Hepatocyte (in vitro differentiated cells): ENCODE data around the gene SEBOX.

Source experiments
- EZH2 ChIP-seq: fragments of 200-600 bp; sonication (generic); IDR thresholded peaks from 2 replicates; pipeline ENCODE4 v1.6.1; 2016; ENCODE audit warnings: antibody characterized with exemption, mild to moderate bottlenecking, borderline replicate concordance
- EZH2phosphoT487 ChIP-seq: fragments of 200-600 bp; sonication (generic); IDR thresholded peaks from one replicate; pipeline ENCODE4 v1.6.1; 2018; ENCODE audit warnings: antibody characterized with exemption, mild to moderate bottlenecking, low read depth, moderate library complexity; ENCODE audit not compliant: unreplicated experiment, severe bottlenecking
- TF ChIP-seq, protein P1 (sequence below): fragments of 200-600 bp; sonication (generic); IDR thresholded peaks from 2 replicates; pipeline ENCODE4 v1.5.1; 2016; ENCODE audit warnings: antibody characterized with exemption, mild to moderate bottlenecking; ENCODE audit not compliant: poor library complexity

GRCh38 chr17:28390141-28390540 is 25.1 kb upstream of the SEBOX start:
- TF ChIP-seq, protein P1, sequence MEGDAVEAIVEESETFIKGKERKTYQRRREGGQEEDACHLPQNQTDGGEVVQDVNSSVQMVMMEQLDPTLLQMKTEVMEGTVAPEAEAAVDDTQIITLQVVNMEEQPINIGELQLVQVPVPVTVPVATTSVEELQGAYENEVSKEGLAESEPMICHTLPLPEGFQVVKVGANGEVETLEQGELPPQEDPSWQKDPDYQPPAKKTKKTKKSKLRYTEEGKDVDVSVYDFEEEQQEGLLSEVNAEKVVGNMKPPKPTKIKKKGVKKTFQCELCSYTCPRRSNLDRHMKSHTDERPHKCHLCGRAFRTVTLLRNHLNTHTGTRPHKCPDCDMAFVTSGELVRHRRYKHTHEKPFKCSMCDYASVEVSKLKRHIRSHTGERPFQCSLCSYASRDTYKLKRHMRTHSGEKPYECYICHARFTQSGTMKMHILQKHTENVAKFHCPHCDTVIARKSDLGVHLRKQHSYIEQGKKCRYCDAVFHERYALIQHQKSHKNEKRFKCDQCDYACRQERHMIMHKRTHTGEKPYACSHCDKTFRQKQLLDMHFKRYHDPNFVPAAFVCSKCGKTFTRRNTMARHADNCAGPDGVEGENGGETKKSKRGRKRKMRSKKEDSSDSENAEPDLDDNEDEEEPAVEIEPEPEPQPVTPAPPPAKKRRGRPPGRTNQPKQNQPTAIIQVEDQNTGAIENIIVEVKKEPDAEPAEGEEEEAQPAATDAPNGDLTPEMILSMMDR, result no peak
- no peak for TF ChIP-seq EZH2
- TF ChIP-seq EZH2phosphoT487, result no peak
